Left forelimb (tissue), 1 donor: ENCODE data around the gene WNT11.

Experiments used
- DNase-seq: peaks from one replicate; pipeline ENCODE4 v3.0.0-alpha.2; 2018; ENCODE audit warnings: low spot score

Gene WNT11

DNA sequence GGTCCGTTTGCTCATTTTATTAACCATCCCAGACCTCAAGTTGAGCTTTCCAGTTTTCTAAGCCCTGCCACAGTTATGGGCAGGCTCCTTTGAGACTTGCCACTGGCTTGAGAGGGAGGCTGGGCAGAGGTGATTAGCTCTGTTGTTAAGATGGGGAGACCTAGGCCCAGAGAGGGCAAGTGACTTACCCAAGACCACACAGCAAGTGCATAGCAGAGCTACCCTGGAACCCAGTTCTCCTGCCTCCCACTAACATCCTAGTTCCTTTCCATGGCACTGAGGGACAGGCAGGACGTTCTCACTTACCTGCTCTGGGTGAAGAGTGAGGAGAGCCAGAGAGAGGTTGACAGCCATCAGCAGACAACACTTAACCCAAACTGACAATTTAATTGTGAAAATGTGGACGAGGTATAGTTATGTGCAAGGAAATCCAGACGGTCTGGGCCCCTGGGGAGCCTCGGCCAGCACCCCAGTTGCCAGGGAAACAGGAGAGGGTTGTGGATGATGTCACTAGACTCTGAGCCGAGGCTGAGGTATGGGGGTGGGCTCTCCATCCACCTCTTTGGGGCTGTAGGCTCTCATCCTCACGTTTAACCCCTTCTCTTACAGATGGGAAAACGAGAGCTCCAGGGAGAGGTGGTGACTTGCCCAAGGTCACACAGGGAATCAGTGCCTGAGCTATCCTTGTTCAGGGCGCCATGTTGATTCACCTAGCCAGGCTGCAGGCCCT is 12.3 kb upstream of the WNT11 start:
- no peak for DNase-seq

DNA sequence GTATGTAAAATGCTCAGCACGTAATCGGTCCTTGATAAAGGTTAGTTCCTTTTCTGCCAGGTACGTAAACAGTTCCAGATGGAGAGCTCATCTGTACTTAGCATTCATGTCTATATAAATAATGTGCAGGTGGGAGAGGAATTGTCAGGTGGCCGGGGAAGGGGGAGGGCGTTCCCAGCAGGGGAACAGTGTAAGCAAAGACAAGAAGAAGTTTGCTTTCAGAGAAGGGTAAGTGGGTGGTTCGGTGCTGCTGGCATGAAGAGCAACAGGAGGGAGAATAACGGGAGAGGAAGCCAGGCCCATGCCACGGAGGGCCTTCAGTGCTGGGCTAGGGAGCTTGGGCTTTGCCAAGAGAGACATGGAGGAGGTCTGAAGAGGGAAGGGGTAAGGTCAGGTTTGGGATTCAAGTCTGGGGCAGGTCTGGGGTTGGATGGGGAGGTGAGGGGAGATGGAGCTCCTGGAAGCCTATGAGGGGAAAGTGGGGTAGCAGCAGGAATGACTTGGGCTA is 11.4 kb upstream of the WNT11 start:
- DNase-seq, result no peak

DNA sequence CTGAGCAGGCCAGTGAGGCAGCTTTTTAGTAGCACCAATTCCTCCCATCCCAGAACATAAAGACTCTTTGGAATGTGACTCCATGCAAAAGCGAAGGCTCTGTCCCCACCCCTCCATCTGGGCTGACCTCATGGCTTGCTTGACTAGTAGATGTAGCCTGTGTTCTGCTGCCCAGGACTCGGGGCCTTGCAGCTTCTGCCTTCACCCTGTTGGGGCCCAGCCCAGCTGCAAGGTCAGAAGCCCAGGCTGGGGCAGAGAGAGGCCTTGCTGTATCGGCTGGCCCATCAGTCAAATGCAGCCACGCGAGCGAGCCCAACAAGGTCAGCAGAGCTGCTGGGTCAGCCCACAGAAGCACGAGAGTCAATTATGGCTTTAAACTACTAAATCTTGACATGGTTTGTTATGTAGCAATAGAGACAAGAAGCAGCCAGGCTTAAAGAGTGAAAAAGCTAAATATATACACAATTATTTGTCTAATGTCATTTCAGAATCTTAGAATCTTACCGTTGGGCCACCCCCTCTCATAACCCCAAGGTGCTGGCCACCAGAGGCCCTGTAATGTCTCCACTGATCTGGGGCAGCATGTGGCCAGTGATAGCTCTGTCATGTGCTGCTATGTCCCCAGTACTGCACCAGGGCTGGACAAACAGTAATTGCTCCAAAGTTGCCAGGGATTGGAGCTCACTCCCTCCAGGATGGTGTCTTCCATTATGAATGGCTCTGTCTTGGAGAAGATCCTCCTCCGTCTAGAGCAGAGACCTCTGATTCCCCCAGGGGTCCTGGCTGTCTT is 10.4 kb upstream of the WNT11 start:
- DNase-seq, result no peak

DNA sequence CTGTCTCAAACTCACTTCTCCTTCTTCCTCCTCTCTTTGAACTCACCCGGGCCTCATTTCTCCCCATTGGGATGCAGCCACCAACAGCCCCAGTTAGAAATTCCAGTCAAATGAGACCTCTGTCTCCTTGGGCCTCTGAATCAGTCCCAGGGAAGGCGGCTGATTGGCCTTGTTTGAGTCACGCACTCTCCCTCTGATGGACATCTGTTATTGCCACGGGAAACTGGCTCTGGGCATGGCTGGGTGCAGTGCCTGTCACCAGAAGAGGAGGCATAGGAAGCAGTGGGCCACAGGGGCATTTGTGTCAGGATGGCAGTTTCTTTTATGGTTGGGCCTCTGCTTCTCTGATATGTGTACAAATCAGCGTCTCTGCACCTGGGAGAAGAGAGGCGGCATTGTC is 9.6 kb upstream of the WNT11 start:
- no peak for DNase-seq

DNA sequence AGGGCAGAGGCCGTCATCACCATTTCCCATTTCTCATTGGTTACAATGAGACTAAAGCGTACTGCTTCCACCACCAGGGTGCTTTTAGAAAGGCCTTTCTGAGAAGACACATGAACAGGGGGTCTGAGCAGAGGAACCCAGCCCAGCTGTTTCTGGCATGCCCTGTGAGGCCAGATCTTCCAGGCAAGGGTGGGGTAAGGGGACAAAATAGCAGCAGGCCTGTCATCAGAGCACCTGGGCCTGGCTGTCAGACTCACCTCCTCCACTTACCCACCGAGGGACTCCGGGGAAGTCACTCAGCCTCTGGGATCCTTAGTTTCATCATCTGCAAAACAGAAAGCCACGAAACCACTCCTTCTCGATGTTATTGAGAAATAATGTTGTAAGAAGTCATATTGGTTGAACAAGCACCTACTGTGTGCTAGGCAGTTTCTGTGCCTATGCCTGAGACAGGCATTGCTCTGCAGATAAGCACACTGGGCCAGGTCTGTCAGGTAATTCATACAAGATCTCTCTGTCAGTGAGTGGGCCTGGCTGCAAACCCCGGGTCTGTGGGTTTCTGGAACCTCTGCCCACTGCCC is 8.8 kb upstream of the WNT11 start:
- DNase-seq, result no peak

DNA sequence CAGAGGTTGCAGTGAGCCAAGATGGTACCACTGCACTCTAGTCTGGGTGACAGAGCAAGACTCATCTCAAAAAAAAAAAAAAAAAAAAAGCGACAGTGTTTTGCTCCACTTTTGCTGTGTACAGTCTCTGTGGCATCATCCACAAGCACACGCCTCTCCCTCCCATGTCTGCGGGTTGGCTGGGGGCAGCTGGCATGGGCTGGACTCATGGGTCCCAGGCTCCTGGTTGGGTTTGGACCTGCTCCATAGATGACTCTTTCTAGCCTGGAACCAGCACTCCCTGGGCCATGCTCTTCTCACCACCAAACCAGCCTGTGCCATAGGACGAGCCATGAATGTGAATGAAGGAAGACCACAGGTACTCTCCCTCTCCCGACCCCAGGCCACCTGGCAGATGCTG is 7.9 kb upstream of the WNT11 start:
- no peak for DNase-seq

DNA sequence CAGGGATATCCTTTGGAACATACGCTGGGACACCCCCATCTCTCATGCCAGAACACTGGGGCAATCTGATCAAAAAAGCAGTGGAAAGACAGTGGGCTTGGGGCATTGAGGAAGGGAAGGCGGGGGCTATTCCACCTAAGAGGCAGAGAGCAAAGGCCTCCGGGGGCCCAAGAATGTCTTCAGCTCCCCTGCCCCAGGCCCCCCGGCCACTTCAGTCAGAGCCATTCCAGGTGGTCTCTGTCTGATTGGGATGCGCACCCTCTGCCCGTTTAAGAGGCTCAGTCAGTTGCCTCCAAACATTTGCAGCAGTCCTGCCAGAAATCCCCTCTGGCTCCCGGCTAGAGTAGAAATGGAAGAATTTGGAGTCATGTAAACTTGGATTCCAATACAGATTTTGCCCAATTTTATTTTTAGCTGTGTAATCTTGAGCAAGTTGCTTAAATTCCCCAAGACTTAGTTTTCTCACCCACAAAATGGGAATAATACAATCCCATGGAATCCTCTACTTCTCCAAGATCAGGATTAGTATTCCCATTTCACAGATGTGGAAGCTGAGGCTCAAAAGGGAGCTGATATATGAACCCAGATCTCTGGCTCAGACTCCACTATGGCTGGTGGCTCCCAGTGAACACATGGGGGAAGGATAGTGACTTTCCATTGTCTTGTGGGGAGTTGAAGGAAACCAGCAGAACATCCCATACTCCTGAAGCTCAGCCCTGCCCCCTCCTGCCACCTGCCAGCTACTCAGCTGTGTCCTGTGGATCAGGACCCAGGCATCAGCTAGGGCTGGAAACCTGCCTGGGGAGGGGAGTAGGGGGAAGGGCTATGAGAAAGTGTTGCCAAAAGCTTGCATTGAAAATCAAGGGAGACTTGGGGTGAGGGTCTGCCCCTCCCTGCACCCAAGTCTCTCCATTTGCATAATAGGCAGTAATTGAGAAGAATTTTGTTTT is 6.1 kb upstream of the WNT11 start:
- DNase-seq, result no peak

DNA sequence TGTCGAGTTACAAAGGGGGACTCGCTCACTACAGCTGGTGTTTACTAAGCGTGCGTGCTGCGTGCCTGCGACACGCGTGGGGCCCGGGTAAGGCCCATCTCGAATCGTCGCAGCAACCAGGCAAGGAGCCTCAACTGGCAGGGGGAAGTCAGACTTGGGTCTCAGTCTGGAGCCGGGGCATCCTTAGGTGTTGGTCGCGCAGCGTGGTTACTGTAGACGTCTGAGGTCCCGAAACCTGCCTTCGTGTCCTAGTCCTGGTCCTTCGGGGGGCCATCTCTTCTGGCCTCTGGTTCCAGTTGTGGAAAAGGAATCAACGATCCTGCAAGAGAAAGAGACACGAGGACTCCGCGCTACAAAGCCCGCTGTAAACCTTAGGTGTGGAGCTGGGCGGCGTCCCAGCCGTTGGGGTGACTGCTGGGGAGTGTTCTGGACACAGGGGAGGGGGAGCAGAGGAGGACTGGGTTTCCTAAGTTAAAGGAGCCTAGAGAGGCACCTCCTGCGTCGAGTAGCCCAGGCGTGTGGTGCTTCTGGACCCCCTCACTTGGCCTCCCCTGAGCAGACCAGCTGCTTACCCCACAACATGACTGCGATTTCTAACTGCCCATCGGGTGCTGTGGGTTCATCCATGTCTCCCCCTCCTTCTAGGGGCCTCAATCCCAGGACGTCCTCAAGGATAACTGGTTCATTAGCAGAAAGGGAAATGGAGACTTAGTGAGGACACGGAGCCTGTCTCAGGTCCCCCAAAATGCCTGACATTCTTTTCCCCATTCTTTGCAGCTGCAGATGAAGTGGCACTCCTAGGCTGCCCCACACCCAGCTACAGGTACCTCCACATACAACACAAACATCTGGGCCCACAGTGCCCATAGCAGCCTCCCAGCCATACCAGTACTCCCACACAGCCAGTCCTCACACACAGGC is 4.9 kb upstream of the WNT11 start:
- no peak for DNase-seq

DNA sequence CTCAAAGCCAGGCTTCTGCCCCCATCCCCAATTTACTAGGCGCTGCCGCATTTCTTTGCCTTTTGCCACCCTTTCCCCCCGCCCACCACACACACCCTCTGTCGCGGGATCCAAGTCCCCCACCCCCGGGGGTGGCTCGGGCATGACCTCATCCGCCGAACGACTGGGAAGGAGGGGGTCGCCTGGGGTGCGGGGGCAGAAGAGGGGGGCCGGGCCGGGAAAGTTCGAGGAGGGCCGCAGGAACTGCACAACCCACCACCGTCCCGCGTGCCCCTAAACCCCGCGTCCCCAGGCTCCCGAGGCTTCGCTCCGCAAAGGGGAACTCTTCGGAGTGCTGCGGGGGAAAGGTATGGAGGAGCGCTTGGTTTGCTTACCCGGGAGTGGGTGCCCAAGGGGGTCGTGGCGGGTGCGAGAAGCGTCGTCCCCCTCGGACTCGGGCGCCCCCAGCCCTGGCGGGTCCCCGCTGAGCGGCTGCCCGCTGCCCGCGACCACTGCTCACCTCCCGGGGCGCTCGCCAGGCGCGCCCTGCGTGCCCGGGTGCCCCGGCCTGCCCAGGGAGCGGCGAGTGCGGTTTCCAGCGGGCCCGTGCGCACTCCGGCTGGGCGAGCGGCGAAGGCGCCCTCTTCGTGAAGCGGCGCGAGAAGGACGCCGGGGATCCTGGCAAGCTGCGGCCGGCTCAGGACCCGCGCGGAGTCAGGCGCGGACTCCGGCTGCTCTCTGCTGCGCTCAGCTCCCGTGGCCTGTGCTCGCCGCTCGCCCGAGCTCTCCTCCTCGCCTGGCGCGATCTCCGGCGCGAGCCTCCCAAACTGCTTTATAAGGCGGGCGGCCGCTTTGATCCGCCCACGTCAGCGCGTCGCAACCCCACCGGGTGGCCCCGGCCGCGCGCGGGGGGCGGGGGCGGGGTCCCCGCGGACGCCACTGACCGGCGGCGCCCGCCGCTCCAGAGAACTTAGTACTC is 4.0 kb upstream of the WNT11 start:
- peak; percentile 87 for DNase-seq

DNA sequence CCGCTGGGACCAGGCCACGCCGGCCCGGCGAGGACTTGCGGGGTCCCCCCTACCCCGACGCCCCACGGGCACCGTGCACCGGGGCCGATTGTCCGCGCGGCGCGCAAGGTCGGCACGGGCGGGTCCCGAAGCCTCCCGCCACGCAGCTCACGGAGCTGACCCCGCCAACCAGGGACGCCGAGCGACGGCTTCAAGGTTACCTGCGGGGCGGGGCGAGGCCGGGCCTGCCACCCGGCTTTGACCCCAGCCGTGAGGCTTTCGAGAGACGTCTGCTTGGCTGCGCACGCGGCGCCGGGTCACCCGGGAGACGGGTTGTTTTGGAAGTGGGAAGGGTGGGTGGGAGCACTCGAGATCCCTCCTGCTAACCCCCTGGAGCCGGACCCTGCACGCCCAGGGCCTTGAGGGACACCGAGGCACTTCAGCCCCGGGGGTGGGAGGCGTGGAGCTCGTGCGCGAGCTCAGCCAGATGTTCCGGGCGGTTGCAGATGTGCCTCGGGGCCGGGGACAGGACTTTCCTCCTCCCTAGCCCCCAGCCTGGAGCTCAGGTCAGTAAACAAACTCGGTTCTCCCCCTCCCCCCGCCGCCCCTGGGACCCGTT is 3.2 kb upstream of the WNT11 start:
- no peak for DNase-seq

DNA sequence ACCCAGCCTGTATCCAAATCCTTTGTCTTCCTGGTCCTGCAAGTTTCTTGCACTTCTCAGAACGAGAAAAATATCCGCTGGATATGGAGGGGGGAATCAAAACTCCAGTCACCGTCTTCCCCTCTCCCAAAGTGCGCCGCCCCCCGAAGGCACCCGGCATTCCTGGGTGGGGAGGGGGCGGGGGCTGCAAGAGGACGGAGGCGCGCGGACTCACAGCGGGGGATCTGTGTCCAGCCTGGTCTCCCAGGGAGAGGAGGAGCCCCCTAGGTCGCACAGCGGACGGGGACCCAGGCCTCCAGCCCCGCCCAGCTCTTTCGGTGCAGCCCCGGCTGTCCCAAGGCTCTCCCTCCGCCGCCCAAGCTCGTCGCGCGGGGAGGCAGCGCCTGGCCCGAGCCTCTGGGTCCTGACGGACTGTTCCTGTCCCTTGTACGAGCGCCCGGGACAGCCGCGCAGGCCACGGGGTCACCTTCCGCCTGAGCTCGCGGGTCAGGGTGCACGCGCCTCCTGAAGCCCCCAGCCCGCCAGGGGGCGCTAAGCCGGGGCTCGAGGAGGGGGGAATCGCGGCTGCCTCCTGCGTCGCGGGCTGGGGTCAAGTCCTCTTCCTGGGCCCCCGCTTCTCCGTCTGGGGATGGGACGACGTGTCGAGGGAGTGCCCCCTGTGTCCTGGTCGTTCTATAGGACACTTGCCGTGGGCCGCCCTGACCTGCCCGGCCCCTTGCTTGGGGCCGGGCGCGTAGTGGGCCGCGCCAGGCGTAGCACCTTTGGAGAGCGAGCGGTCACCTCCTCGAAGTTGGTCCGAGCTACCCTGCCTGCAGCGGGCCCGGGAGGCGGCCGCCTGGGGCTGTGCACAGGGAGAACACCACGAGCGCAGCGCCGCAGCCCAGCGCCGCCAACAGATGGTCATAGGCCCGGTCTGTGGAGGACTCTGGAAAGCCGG is 2.4 kb upstream of the WNT11 start:
- DNase-seq, result peak; percentile 87

DNA sequence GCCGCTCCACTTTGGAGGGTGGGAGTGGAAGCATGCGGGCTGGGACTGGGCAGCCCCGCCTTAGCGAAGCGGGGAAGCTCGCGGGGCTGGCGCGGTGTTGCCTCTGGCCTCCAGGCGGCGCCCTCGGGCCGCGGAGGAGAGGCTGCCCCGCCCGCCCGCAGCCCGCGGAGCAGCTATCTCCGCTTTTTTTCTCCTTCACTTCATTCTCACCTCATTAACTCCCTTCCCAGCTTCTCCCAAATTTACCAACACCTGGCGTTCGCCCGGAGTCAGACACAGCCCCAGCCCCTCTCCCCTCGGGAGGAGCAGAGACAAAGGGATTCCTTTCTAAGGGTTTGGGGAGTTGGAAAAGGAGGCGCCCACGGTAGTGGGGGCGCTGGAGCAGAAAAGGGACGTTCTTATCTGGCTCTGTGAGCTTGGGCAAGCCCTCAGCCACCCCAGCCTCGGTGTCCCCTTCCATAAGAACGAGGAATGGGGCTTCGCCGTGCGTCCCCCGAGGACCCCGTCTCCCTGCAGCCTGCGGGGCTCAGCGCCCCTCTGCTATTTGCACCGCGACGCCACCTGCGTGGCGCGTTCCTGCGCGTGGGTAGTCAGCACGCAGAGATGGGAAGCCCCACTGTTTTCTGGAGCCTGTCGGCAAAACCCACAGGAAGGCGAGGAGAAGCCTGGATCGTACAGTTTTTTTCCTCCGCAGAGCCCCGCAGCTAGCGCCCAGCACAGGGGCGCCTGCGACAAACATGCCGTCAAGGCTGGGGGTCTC is 1.5 kb upstream of the WNT11 start:
- DNase-seq, result peak; percentile 89

DNA sequence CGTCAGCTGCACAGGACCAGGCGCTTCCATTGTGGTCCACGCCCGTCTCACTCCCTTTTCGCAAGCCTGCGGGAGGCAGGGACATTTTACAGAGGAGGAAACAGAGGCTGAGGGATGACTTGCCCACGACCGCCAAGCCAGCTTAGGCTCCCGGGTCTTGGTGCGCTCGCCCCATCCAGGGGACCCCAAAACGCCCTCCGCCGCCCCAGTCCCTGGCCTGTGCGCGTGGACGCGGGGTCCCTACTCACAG is 300 bp downstream of the WNT11 start:
- DNase-seq, result no peak

DNA sequence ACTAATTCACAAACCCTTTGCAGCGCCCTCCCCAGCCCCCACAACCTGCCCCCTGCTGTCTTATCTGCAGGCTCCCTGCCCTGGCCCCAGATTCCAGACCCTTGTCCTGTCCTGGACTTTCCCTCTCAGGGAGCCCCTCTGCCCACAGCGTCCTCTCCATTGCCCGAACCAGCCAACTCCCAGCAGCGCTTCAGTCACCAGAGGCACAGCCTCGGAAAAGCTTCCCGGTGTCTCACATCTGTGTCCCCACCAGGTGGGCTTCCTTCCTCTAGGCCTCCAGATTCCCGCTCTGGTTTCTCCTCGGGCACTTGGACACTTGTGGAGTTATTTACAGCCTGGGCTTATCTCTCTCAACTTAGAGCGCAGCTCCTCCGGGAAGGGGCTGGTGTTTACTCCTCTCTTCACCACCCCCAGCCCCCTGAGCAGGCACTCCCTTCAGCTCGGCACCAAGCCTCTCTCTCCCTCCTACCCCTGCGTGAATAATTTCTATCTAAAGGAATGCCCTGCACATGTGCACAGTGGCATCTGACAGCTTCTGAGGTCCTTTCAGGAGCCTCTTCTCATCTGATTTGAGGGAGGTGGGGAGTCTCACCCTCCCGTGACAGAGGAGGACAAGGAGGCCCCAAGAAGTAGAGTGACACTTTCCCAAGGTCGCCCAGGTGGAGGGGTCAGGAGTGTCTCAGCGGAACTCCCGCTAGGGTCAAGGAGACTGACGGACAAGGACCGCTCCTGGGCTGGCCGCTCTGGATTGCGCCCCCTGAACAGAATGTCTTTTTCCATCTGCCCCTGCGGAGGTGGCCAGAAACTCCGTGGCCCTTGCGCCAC is 838 bp downstream of the WNT11 start:
- no peak for DNase-seq

DNA sequence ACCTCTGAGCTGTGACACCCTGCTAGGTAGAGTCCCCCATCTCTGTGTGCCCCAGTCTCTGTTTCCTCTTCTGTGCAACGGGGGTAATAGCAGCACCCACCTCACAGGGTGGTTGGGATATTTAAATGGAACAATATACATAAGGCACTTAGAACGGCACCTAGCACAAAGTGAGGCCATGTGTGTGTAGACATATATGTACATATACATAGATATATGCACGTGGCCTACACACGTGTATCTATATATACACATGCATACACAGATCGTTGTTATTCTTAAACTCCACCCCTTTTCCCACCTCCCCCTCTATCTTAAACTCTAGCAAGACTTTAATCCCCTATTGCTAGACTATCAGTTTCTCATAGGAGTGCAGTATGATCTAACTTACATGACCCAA is 2.4 kb downstream of the WNT11 start:
- no peak for DNase-seq

DNA sequence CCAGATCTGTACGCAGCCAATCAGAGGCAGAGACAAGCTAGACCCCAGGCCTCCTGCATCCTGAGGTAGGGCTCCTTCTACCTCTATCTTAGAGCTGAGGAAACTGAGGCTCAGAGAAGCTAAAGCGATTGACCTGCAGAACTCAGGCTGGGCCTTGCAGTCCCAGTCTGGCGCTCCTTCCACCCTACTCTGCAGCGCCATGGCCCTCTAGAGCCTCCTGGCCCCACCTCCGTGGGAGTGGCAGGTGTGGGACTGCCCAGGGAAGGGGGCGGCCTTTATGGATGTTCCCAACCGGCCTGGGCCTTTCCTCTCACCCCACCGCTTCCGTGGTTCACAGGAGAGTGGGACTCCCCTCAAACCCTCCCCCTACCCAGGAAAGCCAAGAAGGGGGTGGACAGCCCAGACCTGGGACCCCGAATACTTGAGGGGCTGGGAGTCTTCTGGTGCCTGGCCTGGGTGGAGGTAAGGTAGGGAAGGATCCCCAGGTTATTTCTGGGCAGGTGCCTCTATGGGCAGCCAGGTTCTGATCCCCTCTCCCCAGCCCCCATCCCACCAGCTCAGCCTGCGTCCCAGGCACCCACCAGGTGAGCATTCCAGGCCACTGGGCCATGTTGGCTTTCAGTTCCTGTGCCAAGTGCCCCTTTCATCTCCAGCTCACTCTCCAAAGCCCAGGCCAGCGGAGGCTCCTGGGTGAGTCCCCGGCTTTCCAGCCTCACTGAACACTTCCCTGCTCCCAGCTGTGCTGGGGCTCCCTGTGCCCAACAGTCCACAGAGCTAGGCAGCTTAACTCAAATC is 3.0 kb downstream of the WNT11 start:
- no peak for DNase-seq
